HepG2 (cell line): ENCODE results near the gene CDA. TPM values are rescaled to one million over a fixed set of nuclear protein-coding genes. Genes with fewer than 3 reads are reported as not detected.

Experiments
- BRF2 ChIP-seq: sonication (generic); formaldehyde crosslinking; IDR thresholded peaks from 2 replicates; pipeline ENCODE4 v1.8.1; 2022; ENCODE audit warnings: mild to moderate bottlenecking, missing genetic modification reagents
- ETV6 ChIP-seq: sonication (generic); formaldehyde crosslinking; conservative IDR thresholded peaks from 2 replicates; pipeline ENCODE4 v1.4.0; 2020; ENCODE audit warnings: missing genetic modification reagents
- GMEB2 ChIP-seq: IDR thresholded peaks from 2 replicates; pipeline ENCODE4 v1.6.1; 2016; ENCODE audit warnings: missing biosample characterization, missing genetic modification reagents, low read depth
- GTF2F1 ChIP-seq: fragments of 150-350 bp; IDR thresholded peaks from 2 replicates; pipeline ENCODE4 v1.6.1; 2014; ENCODE audit warnings: low read length
- HOMEZ ChIP-seq: IDR thresholded peaks from 2 replicates; pipeline ENCODE4 v1.6.1; 2016; ENCODE audit warnings: low read depth
- HOXA7 ChIP-seq: sonication (generic); formaldehyde crosslinking; IDR thresholded peaks from 2 replicates; pipeline ENCODE4 v1.8.1; 2022; ENCODE audit warnings: mild to moderate bottlenecking, missing genetic modification reagents, moderate library complexity
- IRF1 ChIP-seq: sonication (generic); formaldehyde crosslinking; IDR thresholded peaks from 2 replicates; pipeline ENCODE4 v1.4.0; 2020; ENCODE audit warnings: low read depth, mild to moderate bottlenecking, missing genetic modification reagents
- RAD51 ChIP-seq: fragments of 450-650 bp; IDR thresholded peaks from 2 replicates; pipeline ENCODE4 v1.6.1; 2016; ENCODE audit warnings: borderline replicate concordance
- SP4 ChIP-seq: sonication (generic); formaldehyde crosslinking; IDR thresholded peaks from 2 replicates; pipeline ENCODE4 v1.8.1; 2023; ENCODE audit warnings: mild to moderate bottlenecking, missing genetic modification reagents
- TCF7 ChIP-seq: sonication (generic); IDR thresholded peaks from 2 replicates; pipeline ENCODE4 v1.6.1; 2016; ENCODE audit warnings: antibody characterized with exemption, low read depth
- THAP7 ChIP-seq: sonication (generic); formaldehyde crosslinking; IDR thresholded peaks from 2 replicates; pipeline ENCODE4 v1.8.1; 2023; ENCODE audit warnings: mild to moderate bottlenecking, missing genetic modification reagents
- ZFP37 ChIP-seq: sonication (generic); formaldehyde crosslinking; IDR thresholded peaks from 2 replicates; pipeline ENCODE4 v1.4.0; 2020; ENCODE audit warnings: missing genetic modification reagents, borderline replicate concordance
- ZHX1 ChIP-seq: sonication (generic); formaldehyde crosslinking; IDR thresholded peaks from 2 replicates; pipeline ENCODE4 v1.8.1; 2022; ENCODE audit warnings: low read depth, mild to moderate bottlenecking, missing genetic modification reagents
- ZNF224 ChIP-seq: sonication (generic); formaldehyde crosslinking; IDR thresholded peaks from 2 replicates; pipeline ENCODE4 v1.5.0; 2020; ENCODE audit warnings: mild to moderate bottlenecking, missing genetic modification reagents
- ZNF234 ChIP-seq: sonication (generic); formaldehyde crosslinking; conservative IDR thresholded peaks from 2 replicates; pipeline ENCODE4 v1.5.1; 2020; ENCODE audit warnings: mild to moderate bottlenecking, missing genetic modification reagents
- ZNF326 ChIP-seq: sonication (generic); formaldehyde crosslinking; IDR thresholded peaks from 2 replicates; pipeline ENCODE4 v1.4.0; 2020; ENCODE audit warnings: missing genetic modification reagents, borderline replicate concordance
- ZNF34 ChIP-seq: sonication (generic); formaldehyde crosslinking; IDR thresholded peaks from 2 replicates; pipeline ENCODE4 v1.4.0; 2020; ENCODE audit warnings: mild to moderate bottlenecking, missing genetic modification reagents, borderline replicate concordance
- ZNF775 ChIP-seq: sonication (generic); formaldehyde crosslinking; IDR thresholded peaks from 2 replicates; pipeline ENCODE4 v1.4.0; 2020; ENCODE audit warnings: missing genetic modification reagents, mild to moderate bottlenecking, moderate library complexity, borderline replicate concordance
- polyA plus RNA-seq, 8 experiments: library from polyadenylated mRNA; depleted of rRNA in 3 of 8; stranded (reverse) in 7 of 8; unstranded in 1 of 8; fragments of >200 nt; fragmentation: Illumina TruSeq in 4 of 8; extraction: Trizol in 4 of 8; gene quantifications; 2 replicates each; pipeline versions ENCODE4 v1.2.1 to v1.2.3, GENCODE V29; 2011 to 2016; ENCODE audit warnings: low read depth in 4 of 8, missing spikeins in 1 of 8, mixed read lengths in 1 of 8; ENCODE audit not compliant: insufficient read depth in 1 of 8
- total RNA-seq, 5 experiments: library from RNA; depleted of rRNA; stranded (reverse); fragments of >200 nt; fragmentation: Illumina TruSeq; extraction: Trizol; gene quantifications; 2 replicates each; pipeline ENCODE4 v1.2.3, GENCODE V29; 2016; ENCODE audit warnings: low read depth in 1 of 5

Gene CDA
- total and polyA plus RNA-seq, 2 of the 13 experiments (the other 11 are each of a cell fraction or from before 2014, with no cell fraction given) = 0.66 to 2.1 TPM

GRCh38 chr1:20633190-20634064 is 44.5 kb downstream of the CDA start, which contains the start of gene PINK1 (continued):
- no peak for TF ChIP-seq THAP7 (CRISPR knock-in tag)
- TF ChIP-seq ZNF34 (CRISPR knock-in tag) = no peak
- peak; percentile 58; the same call in 1 of the 2 replicates for TF ChIP-seq HOMEZ
- TF ChIP-seq ZNF326 (CRISPR knock-in tag) = no peak
- no peak for TF ChIP-seq ZFP37
- no peak for TF ChIP-seq GTF2F1
- no peak for TF ChIP-seq RAD51
- TF ChIP-seq ZNF775 (CRISPR knock-in tag) = no peak
- no peak for TF ChIP-seq ZNF234
- TF ChIP-seq BRF2 (CRISPR knock-in tag) = no peak
- TF ChIP-seq ZNF224 (CRISPR knock-in tag) = no peak
- TF ChIP-seq IRF1 (CRISPR knock-in tag) = no peak
- TF ChIP-seq ZHX1 (CRISPR knock-in tag) = no peak
- TF ChIP-seq HOXA7 (CRISPR knock-in tag) = no peak
- TF ChIP-seq GMEB2 (CRISPR knock-in tag) = no peak
- TF ChIP-seq TCF7 = no peak
- peak; percentile 80; the same call in 1 of the 2 replicates for TF ChIP-seq SP4 (CRISPR knock-in tag)
- 0 out of 2 replicates have a peak, but pooled peaks have one; percentile 6 for TF ChIP-seq ETV6 (CRISPR knock-in tag)
